ENCODE measurements around the gene RAB11A. TPM values are rescaled to one million over a fixed set of nuclear protein-coding genes. Genes with fewer than 3 reads are reported as not detected.

RAB11A gene
- total RNA-seq, 3 donors from 2014 or later: 108 to 156 (median 147) TPM

DNA sequence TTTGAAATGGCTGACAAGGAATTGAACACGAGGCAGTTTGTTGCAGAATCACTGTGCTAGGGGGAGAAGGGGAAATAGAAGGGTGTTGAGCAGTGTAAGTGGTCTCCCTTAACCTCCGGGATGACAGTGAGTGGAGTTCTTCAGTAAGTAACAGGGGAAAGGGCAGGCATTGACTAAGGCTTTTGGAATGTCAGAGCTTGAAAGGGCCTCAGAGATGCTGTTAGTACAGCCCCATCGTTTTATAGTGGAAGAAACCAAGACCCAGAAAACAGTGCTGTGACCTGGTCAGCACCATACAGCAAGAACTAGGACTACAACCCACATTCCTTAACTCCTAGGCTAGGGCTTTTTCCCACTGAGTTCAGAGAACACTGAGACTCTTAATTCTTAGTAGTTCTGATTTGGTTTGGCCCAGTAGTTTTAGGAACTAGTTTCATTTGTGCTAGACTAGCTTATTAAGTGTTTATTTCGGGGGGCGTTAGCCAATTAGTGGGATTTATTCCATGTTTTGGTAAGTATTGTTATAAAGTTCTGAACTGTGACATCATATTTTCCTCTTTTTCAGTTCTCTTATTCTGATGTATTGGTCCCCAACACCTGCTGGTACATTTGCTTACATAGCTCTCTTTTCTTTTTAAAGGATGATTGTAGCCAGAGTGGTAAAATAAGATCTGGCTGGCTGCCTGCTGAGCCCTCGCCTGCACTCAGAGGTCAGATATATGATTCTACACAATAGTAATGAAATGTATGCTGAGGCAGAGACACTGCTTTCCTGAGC, 34.2 kb downstream of the RAB11A start:
- Histone ChIP-seq H3K36me3 (no peaks in the 10 kb centered on the region), H3K27me3 (no peaks in the 10 kb centered on the region), H3K9me3 (no peaks in the 10 kb centered on the region), H3K4me1 (no peaks in the 10 kb centered on the region), H3K27ac (peak overlapping the region in 1 of 2 donors; percentile 48), H3K4me3 (no peak overlapping the region)
- TF ChIP-seq POLR2A (IDR thresholded peaks at IDR 0.05): no peak
- TF ChIP-seq, protein P1, sequence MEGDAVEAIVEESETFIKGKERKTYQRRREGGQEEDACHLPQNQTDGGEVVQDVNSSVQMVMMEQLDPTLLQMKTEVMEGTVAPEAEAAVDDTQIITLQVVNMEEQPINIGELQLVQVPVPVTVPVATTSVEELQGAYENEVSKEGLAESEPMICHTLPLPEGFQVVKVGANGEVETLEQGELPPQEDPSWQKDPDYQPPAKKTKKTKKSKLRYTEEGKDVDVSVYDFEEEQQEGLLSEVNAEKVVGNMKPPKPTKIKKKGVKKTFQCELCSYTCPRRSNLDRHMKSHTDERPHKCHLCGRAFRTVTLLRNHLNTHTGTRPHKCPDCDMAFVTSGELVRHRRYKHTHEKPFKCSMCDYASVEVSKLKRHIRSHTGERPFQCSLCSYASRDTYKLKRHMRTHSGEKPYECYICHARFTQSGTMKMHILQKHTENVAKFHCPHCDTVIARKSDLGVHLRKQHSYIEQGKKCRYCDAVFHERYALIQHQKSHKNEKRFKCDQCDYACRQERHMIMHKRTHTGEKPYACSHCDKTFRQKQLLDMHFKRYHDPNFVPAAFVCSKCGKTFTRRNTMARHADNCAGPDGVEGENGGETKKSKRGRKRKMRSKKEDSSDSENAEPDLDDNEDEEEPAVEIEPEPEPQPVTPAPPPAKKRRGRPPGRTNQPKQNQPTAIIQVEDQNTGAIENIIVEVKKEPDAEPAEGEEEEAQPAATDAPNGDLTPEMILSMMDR (IDR thresholded peaks at IDR 0.05): no peak
- no peak for TF ChIP-seq POLR2AphosphoS5 (IDR thresholded peaks at IDR 0.05)
- intact Hi-C loops (cut with DNase I; ENCODE audit: low total_unique reads): no loop called here
- DNase-seq (ENCODE audit: low spot score in 2 of 2): no peak

DNA sequence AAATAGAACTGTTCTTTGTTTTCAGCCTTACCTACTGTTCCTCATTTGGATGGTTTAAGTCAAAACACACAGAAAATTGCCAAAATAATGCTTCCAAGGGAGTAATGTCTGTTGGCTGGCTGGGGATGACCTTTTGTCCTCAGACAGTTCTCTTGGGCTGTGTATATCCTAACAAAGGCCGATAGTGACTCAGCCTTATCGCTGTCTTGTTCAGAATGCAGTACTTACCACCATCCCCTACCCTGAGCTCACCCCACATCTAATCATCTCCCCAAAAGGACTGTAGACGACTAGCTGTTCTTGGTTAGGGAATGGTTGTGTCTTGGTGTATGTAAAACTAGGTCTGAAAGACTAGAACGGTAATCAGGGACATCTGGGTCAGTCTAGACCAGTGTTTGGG, 35.0 kb downstream of the RAB11A start:
- intact Hi-C loops (cut with DNase I; ENCODE audit: low total_unique reads): no loop called here
- TF ChIP-seq POLR2A (IDR thresholded peaks at IDR 0.05) (no peak), POLR2AphosphoS5 (IDR thresholded peaks at IDR 0.05) (no peak)
- TF ChIP-seq, protein P1 (IDR thresholded peaks at IDR 0.05): no peak
- Histone ChIP-seq H3K27me3 (no peaks in the 10 kb centered on the region), H3K27ac (peak overlapping the region; percentile 19 to 29), H3K9me3 (no peaks in the 10 kb centered on the region), H3K4me3 (no peak overlapping the region), H3K36me3 (no peaks in the 10 kb centered on the region), H3K4me1 (no peaks in the 10 kb centered on the region)
- DNase-seq (ENCODE audit: low spot score in 2 of 2): no peak

DNA sequence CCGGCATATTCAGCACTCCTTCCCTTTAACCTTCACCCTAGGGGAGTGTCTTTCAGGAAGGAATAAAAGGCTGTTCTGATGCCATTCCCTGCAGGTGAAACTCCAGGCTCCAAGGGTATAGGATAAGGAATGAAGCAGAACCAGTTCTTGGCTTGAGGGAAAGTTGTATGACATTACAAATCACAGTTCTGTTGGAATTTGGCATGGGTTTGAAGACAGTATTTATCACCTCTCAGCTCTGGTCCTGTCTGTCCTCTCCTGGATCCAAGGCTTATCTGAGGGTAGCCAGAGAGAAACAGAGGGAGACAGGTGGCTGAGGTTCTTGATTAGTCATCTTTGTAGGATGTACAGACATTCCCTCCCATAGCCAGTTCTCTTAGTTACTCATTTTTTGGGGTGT, 37.1 kb downstream of the RAB11A start:
- Histone ChIP-seq H3K9me3 (no peaks in the 10 kb centered on the region), H3K36me3 (no peaks in the 10 kb centered on the region), H3K4me1 (no peaks in the 10 kb centered on the region), H3K4me3 (no peak overlapping the region), H3K27me3 (no peaks in the 10 kb centered on the region), H3K27ac (peak overlapping the region; percentile 21 to 56)
- no peak for DNase-seq (ENCODE audit: low spot score in 2 of 2)
- peak in 1 of 3 donors; percentile 17 for TF ChIP-seq POLR2AphosphoS5 (IDR thresholded peaks at IDR 0.05)
- no peak for TF ChIP-seq POLR2A (IDR thresholded peaks at IDR 0.05)
- intact Hi-C loops (cut with DNase I; ENCODE audit: low total_unique reads): no loop called here

DNA sequence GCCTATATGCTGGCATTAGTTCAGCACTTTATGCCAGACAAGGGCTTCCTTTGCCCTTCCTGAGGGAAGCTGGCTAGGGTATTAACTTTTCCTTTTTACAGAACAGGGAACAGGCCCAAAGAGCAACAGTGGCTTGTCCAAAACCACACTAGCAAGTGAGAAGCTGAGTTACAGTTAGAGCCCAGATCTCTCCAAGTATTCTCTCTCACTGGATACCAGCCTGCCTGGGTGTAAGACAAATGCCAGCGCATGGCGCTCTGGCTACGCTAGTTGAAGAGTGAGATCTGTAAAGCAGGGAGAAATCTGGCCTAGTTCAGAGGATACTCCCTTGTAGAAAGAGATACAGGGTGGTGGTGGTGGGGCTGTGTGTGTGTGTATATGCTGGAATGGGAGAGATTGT, 38.4 kb downstream of the RAB11A start:
- no peaks in the 10 kb centered on the region for H3K4me1 ChIP-seq
- intact Hi-C loops (cut with DNase I; ENCODE audit: low total_unique reads): no loop called here
- H3K4me3 ChIP-seq: no peak overlapping the region
- peak overlapping the region; percentile 44 to 56 for H3K27ac ChIP-seq
- H3K27me3 ChIP-seq: no peaks in the 10 kb centered on the region
- no peaks in the 10 kb centered on the region for H3K9me3 ChIP-seq
- no peak for DNase-seq (ENCODE audit: low spot score in 2 of 2)
- no peak for TF ChIP-seq POLR2A (IDR thresholded peaks at IDR 0.05)
- no peak for TF ChIP-seq POLR2AphosphoS5 (IDR thresholded peaks at IDR 0.05)
- TF ChIP-seq, protein P1 (IDR thresholded peaks at IDR 0.05): no peak
- H3K36me3 ChIP-seq: no peaks in the 10 kb centered on the region

DNA sequence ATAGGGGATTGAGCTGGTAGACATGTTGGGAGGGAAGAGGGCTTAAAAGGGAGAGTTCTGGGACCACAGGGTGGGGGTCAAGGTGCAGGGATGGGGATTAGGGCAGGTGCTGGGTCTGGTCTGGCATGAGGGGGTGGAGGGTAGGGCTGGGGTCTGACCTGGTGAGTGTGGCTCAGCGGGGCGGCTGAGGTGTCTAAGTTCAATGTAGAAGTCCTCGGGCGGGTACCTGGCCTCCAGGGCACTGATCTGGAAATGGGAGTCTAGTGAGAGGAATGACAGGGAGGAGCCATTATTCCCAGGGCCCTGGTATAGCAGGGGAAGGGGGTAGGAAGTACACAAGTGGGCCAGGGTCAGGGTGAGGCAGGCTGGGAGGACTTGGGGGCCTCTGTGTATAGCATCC, 39.6 kb downstream of the RAB11A start:
- Histone ChIP-seq H3K36me3 (no peaks in the 10 kb centered on the region), H3K4me3 (no peak overlapping the region), H3K4me1 (no peaks in the 10 kb centered on the region), H3K27me3 (no peaks in the 10 kb centered on the region), H3K9me3 (no peaks in the 10 kb centered on the region), H3K27ac (peak overlapping the region in 1 of 2 donors; percentile 21)
- TF ChIP-seq POLR2AphosphoS5 (IDR thresholded peaks at IDR 0.05): no peak
- TF ChIP-seq, protein P1 (IDR thresholded peaks at IDR 0.05): no peak
- TF ChIP-seq POLR2A (IDR thresholded peaks at IDR 0.05): no peak
- intact Hi-C loops (cut with DNase I; ENCODE audit: low total_unique reads): no loop called here
- no peak for DNase-seq (ENCODE audit: low spot score in 2 of 2)
